OCI-LY1 (cell line): ENCODE results near the gene ENPEP.

Experiments used
- H2AFZ ChIP-seq: fragments of 200-600 bp; sonication (generic), shearing (Covaris generic); 2 replicates; pipeline ENCODE4 v1.6.0; 2014; ENCODE audit warnings: antibody characterized with exemption, mild to moderate bottlenecking, low read length
- H3F3A ChIP-seq: fragments of 200-600 bp; sonication (generic), shearing (Covaris generic); 2 replicates; pipeline ENCODE4 v1.6.0; 2014; ENCODE audit warnings: mild to moderate bottlenecking, antibody characterized with exemption, low read length, moderate library complexity; ENCODE audit not compliant: insufficient read depth
- H3K27ac ChIP-seq: fragments of 200-600 bp; sonication (generic); 2 replicates; pipeline ENCODE4 v1.5.1; 2014; ENCODE audit warnings: low read length, mixed run types, mild to moderate bottlenecking, low read depth; ENCODE audit not compliant: poor library complexity, severe bottlenecking
- H3K27me3 ChIP-seq: fragments of 200-600 bp; sonication (generic); 2 replicates; pipeline ENCODE4 v1.6.0; 2014; ENCODE audit warnings: antibody characterized with exemption, mild to moderate bottlenecking, low read length, moderate library complexity; ENCODE audit not compliant: insufficient read depth
- H3K36me3 ChIP-seq: fragments of 200-600 bp; sonication (generic); 2 replicates; pipeline ENCODE4 v1.6.1; 2014; ENCODE audit warnings: mild to moderate bottlenecking, antibody characterized with exemption, low read length, moderate library complexity, mixed read lengths; ENCODE audit not compliant: insufficient read depth
- H3K4me1 ChIP-seq: fragments of 200-600 bp; sonication (generic); 2 replicates; pipeline ENCODE4 v1.5.1; 2014; ENCODE audit warnings: mild to moderate bottlenecking, low read length, moderate library complexity; ENCODE audit not compliant: insufficient read depth, severe bottlenecking
- H3K4me2 ChIP-seq: fragments of 200-600 bp; sonication (generic), shearing (Covaris generic); 2 replicates; pipeline ENCODE4 v1.6.1; 2014; ENCODE audit warnings: low read length
- H3K4me3 ChIP-seq: fragments of 200-600 bp; sonication (generic); 2 replicates; pipeline ENCODE4 v1.5.1; 2014; ENCODE audit warnings: low read length, low read depth, mild to moderate bottlenecking, mixed read lengths; ENCODE audit not compliant: poor library complexity, severe bottlenecking
- H3K79me2 ChIP-seq: fragments of 200-600 bp; shearing (Covaris generic); 2 replicates; pipeline ENCODE4 v1.6.1; 2016; ENCODE audit warnings: mixed run types, low read length, mixed read lengths; ENCODE audit not compliant: insufficient read depth
- H3K9ac ChIP-seq: fragments of 200-600 bp; sonication (generic), shearing (Covaris generic); 2 replicates; pipeline ENCODE4 v1.6.1; 2014; ENCODE audit warnings: mild to moderate bottlenecking, low read length, mixed read lengths
- H3K9me2 ChIP-seq: fragments of 200-600 bp; sonication (generic), shearing (Covaris generic); 2 replicates; pipeline ENCODE4 v1.6.1; 2014; ENCODE audit warnings: low read depth, mild to moderate bottlenecking, low read length, mixed read lengths
- H3K9me3 ChIP-seq: fragments of 200-600 bp; shearing (Covaris generic); 2 replicates; pipeline ENCODE4 v1.6.1; 2014; ENCODE audit warnings: low read length, mixed read lengths
- H4K20me1 ChIP-seq: fragments of 200-600 bp; sonication (generic), shearing (Covaris generic); 2 replicates; pipeline ENCODE4 v1.6.0; 2016; ENCODE audit warnings: mild to moderate bottlenecking, low read length; ENCODE audit not compliant: insufficient read depth
- EZH2 ChIP-seq: fragments of 200-600 bp; sonication (generic), shearing (Covaris generic); IDR thresholded peaks from 2 replicates; pipeline ENCODE4 v1.8.0; 2017; ENCODE audit warnings: borderline replicate concordance, mixed run types, mild to moderate bottlenecking, antibody characterized with exemption, low read length, moderate library complexity, mixed read lengths
- TF ChIP-seq, protein P1 (sequence below): fragments of 200-600 bp; sonication (generic), shearing (Covaris generic); IDR thresholded peaks from 2 replicates; pipeline ENCODE4 v1.5.1; 2017; ENCODE audit warnings: mild to moderate bottlenecking, antibody characterized with exemption, low read length, moderate library complexity, mixed read lengths

The ENPEP gene

DNA sequence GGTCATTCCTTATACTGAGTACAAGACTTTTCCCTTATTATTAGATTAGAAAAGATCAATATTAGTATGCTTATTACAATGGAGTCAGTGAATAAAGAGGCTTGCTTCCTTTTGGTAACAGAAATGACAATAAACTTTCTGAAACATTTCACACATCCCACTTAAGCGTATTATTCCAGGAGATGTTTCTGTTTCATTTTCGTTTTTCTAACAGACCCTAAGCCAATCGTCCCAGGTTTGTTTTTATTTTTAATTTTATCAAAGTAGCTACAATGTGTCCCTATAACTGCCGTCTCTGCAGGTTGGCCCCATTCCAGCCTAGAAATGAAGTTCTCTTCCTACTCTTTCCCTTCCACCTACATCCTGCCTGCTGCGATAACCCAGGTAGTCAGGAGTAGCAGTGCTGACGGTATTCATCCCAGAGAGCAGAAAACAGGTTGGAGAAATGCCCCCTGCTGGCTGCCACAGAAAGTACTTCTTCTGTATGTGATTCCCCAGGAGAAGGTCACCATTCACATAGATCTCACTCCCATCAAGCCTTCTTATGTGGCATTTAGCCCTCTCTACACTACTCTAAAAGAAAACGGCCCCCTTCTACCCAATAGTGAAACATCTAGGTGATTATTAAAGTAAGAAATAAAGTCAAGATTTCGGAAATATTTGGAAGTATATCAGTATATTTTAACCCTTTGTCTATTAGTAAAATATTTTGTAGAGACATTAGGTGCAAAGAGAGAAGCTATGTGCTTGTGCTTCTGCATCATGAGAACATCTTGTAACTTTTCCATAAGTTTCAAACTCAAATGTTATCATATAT, 40.4 kb downstream of the ENPEP start:
- H3K9me3 ChIP-seq, result no peaks in the 10 kb centered on the region
- no peaks in the 10 kb centered on the region; the same call in 1 of the 2 replicates for H3F3A ChIP-seq
- peak overlapping the region; percentile 48; the same call in 1 of the 2 replicates for H2AFZ ChIP-seq
- peak overlapping the region; percentile 67 for H3K4me2 ChIP-seq
- TF ChIP-seq EZH2, result no peak
- TF ChIP-seq, protein P1, sequence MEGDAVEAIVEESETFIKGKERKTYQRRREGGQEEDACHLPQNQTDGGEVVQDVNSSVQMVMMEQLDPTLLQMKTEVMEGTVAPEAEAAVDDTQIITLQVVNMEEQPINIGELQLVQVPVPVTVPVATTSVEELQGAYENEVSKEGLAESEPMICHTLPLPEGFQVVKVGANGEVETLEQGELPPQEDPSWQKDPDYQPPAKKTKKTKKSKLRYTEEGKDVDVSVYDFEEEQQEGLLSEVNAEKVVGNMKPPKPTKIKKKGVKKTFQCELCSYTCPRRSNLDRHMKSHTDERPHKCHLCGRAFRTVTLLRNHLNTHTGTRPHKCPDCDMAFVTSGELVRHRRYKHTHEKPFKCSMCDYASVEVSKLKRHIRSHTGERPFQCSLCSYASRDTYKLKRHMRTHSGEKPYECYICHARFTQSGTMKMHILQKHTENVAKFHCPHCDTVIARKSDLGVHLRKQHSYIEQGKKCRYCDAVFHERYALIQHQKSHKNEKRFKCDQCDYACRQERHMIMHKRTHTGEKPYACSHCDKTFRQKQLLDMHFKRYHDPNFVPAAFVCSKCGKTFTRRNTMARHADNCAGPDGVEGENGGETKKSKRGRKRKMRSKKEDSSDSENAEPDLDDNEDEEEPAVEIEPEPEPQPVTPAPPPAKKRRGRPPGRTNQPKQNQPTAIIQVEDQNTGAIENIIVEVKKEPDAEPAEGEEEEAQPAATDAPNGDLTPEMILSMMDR, result peak; percentile 82
- H3K36me3 ChIP-seq, result no peaks in the 10 kb centered on the region
- no peaks in the 10 kb centered on the region for H3K27me3 ChIP-seq
- H3K4me3 ChIP-seq, result peak overlapping the region; percentile 58
- H3K4me1 ChIP-seq, result peaks cover 8% of the 10 kb centered on the region
- H3K9me2 ChIP-seq, result no peaks in the 10 kb centered on the region
- H3K79me2 ChIP-seq, result no peaks in the 10 kb centered on the region
- H4K20me1 ChIP-seq, result no peaks in the 10 kb centered on the region
- H3K9ac ChIP-seq, result peak overlapping the region; percentile 19; the same call in 1 of the 2 replicates
- no peak overlapping the region for H3K27ac ChIP-seq

DNA sequence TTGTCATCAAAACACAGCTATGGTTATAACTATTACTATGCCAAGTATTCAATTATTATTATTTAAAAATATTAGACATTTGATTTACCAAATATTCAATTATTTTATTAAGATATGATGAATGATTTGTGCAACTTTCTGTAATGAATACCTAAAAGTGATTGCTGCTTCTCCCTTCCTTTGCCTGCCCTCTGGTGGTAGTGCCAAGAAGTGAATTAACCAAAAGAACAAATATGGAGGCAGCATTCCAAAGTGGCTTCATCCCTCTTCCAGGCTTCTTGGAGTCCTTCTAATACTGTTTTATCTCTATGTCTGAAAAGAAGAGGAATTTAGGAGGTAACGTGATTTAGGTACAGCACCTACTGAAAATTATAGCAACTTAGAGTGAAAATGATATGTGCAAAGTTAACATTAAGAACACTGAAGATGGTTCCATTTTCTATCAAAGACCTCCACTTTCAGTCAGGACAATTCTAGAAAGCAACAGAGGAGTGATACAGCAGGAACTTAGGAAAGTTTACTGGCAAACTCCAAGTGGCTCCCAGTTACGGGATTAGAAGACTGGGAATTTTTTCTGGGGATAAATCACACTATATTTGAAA, 43.0 kb downstream of the ENPEP start:
- Histone ChIP-seq H3K27ac (no peak overlapping the region), H3K27me3 (no peaks in the 10 kb centered on the region), H3K36me3 (no peaks in the 10 kb centered on the region), H2AFZ (no peak overlapping the region), H3K9ac (no peak overlapping the region), H3K79me2 (no peaks in the 10 kb centered on the region), H3K4me1 (peaks cover 8% of the 10 kb centered on the region), H3F3A (no peaks in the 10 kb centered on the region; the same call in 1 of the 2 replicates), H4K20me1 (no peaks in the 10 kb centered on the region), H3K4me3 (no peak overlapping the region), H3K9me2 (no peaks in the 10 kb centered on the region), H3K4me2 (no peak overlapping the region), H3K9me3 (no peaks in the 10 kb centered on the region)
- no peak for TF ChIP-seq EZH2
- TF ChIP-seq, protein P1, result peak; percentile 78

DNA sequence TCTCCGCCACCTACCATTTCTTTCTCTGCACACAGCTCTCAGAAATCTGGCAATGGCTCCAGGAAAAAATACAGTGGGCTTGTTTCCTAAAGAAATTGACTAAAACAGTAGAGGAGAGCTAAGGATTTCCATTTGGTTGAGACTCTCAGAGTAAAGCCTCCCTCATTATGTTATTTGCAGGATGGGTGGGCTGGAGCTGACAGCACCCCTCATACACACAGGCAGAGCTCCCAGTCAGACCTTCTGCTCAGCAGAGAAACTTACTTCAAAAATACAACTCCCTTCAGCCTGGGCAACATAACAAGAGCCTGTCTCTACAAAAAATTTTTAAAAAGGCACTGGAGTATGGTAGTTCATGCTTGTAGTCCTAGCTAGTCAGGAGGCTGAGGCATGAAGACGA, 44.9 kb downstream of the ENPEP start:
- H3K9me3 ChIP-seq, result no peaks in the 10 kb centered on the region
- H3K9me2 ChIP-seq, result no peaks in the 10 kb centered on the region
- no peaks in the 10 kb centered on the region for H4K20me1 ChIP-seq
- peaks cover 4% of the 10 kb centered on the region for H3K4me1 ChIP-seq
- no peak overlapping the region for H2AFZ ChIP-seq
- no peaks in the 10 kb centered on the region for H3K27me3 ChIP-seq
- H3K4me2 ChIP-seq, result no peak overlapping the region
- H3K27ac ChIP-seq, result no peak overlapping the region
- TF ChIP-seq, protein P1, result no peak
- TF ChIP-seq EZH2, result no peak
- H3K36me3 ChIP-seq, result no peaks in the 10 kb centered on the region
- H3K9ac ChIP-seq, result no peak overlapping the region
- no peaks in the 10 kb centered on the region; the same call in 1 of the 2 replicates for H3F3A ChIP-seq
- H3K4me3 ChIP-seq, result no peak overlapping the region
- no peaks in the 10 kb centered on the region for H3K79me2 ChIP-seq
